ENCODE measurements around the gene SFMBT1.

DNA sequence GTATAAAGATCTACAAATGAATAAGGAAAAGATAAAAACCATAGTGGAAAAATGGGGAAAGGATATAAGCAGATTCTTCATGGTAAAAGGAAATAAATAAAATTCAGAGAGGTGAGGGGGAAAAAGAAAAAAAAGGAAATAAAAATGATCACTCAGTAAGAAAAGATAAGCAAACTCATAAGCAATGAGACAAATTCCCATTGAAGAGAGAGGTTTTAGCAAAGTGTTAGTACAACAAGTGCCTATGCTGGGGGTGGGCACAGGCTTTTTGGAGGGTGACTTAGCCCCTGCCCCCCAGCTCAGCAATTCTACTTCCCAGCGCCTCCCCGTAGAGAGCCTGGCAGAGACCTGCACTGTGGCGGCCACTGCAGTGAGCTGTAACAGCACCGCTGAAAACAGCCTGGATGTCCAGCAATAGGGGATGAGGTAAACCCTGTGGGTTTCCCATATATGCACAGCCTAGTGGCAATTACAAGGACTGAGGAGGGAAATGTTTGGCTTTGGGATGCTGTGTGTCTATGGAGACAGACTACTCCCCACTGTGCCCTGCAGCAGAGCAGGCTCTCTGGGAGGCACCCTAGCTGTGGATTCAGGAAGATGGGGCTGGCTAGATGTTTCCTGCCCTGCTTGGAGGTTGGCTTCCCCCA lies 23.7 kb upstream of the SFMBT1 start:
- TF ChIP-seq POLR2A (IDR thresholded peaks at IDR 0.05; ENCODE audit: low read depth, low read length) (no peak), CTCF (conservative IDR thresholded peaks at IDR 0.05; ENCODE audit: low read depth, low read length) (no peak), RFX5 (IDR thresholded peaks at IDR 0.05; ENCODE audit: low read depth, low read length) (no peak), MAFK (IDR thresholded peaks at IDR 0.05; ENCODE audit: low read depth, low read length) (no peak), SMC3 (IDR thresholded peaks at IDR 0.05; ENCODE audit: low read depth, low read length) (no peak), MXI1 (IDR thresholded peaks at IDR 0.05; ENCODE audit: borderline replicate concordance, low read depth, low read length) (no peak), CHD1 (IDR thresholded peaks at IDR 0.05; ENCODE audit: low read depth, low read length) (no peak), CEBPB (IDR thresholded peaks at IDR 0.05; ENCODE audit: low read depth, low read length) (no peak), RCOR1 (IDR thresholded peaks at IDR 0.05; ENCODE audit: insufficient replicate concordance, low read length) (no peak), RAD21 (IDR thresholded peaks at IDR 0.05; ENCODE audit: low read length) (no peak), MAZ (IDR thresholded peaks at IDR 0.05; ENCODE audit: borderline replicate concordance, low read depth, low read length) (no peak), BHLHE40 (IDR thresholded peaks at IDR 0.05; ENCODE audit: low read depth, low read length) (no peak)
- TF ChIP-seq, protein P1, sequence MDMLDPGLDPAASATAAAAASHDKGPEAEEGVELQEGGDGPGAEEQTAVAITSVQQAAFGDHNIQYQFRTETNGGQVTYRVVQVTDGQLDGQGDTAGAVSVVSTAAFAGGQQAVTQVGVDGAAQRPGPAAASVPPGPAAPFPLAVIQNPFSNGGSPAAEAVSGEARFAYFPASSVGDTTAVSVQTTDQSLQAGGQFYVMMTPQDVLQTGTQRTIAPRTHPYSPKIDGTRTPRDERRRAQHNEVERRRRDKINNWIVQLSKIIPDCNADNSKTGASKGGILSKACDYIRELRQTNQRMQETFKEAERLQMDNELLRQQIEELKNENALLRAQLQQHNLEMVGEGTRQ (IDR thresholded peaks at IDR 0.05; ENCODE audit: low read depth, low read length), result no peak
- TF ChIP-seq, protein P2, sequence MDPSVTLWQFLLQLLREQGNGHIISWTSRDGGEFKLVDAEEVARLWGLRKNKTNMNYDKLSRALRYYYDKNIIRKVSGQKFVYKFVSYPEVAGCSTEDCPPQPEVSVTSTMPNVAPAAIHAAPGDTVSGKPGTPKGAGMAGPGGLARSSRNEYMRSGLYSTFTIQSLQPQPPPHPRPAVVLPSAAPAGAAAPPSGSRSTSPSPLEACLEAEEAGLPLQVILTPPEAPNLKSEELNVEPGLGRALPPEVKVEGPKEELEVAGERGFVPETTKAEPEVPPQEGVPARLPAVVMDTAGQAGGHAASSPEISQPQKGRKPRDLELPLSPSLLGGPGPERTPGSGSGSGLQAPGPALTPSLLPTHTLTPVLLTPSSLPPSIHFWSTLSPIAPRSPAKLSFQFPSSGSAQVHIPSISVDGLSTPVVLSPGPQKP (IDR thresholded peaks at IDR 0.05; ENCODE audit: borderline replicate concordance, low read depth, low read length), result no peak

Data from IMR-90 (cell line).